PC-9 (cell line): ENCODE data around the gene CDC14A. TPM values are rescaled to one million over a fixed set of nuclear protein-coding genes. Genes with fewer than 3 reads are reported as not detected.

Source experiments
- BruUV-seq: library from RNA; stranded (reverse); fragments of 400-500 nt; replicated peaks from 2 replicates; lab custom pipeline; 2021; lab: Mats Ljungman, UMichigan
- CTCF ChIA-PET: fragments of 300-600 bp; sonication (Branson Sonifier 250); formaldehyde crosslinking; loops from one replicate; lab custom pipeline; 2022; ENCODE audit warnings: antibody characterized with exemption; lab: Charles Lee
- POLR2A ChIA-PET: fragments of 300-600 bp; sonication (Branson Sonifier 250); formaldehyde crosslinking; loops from one replicate; lab custom pipeline; 2022; ENCODE audit warnings: antibody characterized with exemption; ENCODE audit not compliant: unreplicated experiment; lab: Charles Lee
- DNase-seq, 2 experiments: peaks; one replicate each; pipeline versions ENCODE4 v3.0.0 to v3.0.0-alpha.2; 2015 to 2022; ENCODE audit warnings: mixed read lengths in 1 of 2
- H2AFZ ChIP-seq: fragments of 200-600 bp; sonication (generic); 2 replicates; pipeline ENCODE4 v1.8.1; 2017; ENCODE audit warnings: antibody characterized with exemption
- H3F3A ChIP-seq: fragments of 200-600 bp; sonication (generic); 2 replicates; pipeline ENCODE4 v1.8.1; 2017; ENCODE audit warnings: antibody characterized with exemption, mild to moderate bottlenecking, low read depth; ENCODE audit not compliant: insufficient read depth
- H3K27ac ChIP-seq: fragments of 200-600 bp; sonication (generic); 2 replicates; pipeline ENCODE4 v1.6.1; 2016; ENCODE audit warnings: mixed run types
- H3K27me3 ChIP-seq: fragments of 200-600 bp; sonication (generic); 2 replicates; pipeline ENCODE4 v1.6.1; 2016; ENCODE audit warnings: low read depth, mixed run types; ENCODE audit not compliant: insufficient read depth
- H3K36me3 ChIP-seq: fragments of 200-600 bp; sonication (generic); 2 replicates; pipeline ENCODE4 v1.6.1; 2016; ENCODE audit warnings: low read depth, mixed run types
- H3K4me1 ChIP-seq: fragments of 200-600 bp; sonication (generic); replicated peaks from 2 replicates; pipeline ENCODE4 v1.6.1; 2016; ENCODE audit warnings: mixed run types; ENCODE audit not compliant: insufficient read depth
- H3K4me2 ChIP-seq: fragments of 200-600 bp; sonication (generic); 2 replicates; pipeline ENCODE4 v1.6.1; 2017; ENCODE audit warnings: mixed run types
- H3K4me3 ChIP-seq: fragments of 200-600 bp; sonication (generic); 2 replicates; pipeline ENCODE4 v1.6.1; 2016; ENCODE audit warnings: mixed run types
- H3K79me2 ChIP-seq: fragments of 200-600 bp; sonication (generic); 2 replicates; pipeline ENCODE4 v1.6.1; 2017; ENCODE audit warnings: low read depth, mixed run types
- H3K9me2 ChIP-seq: fragments of 200-600 bp; sonication (generic); 2 replicates; pipeline ENCODE4 v1.8.1; 2017; ENCODE audit warnings: mild to moderate bottlenecking; ENCODE audit not compliant: insufficient read depth
- H3K9me3 ChIP-seq: fragments of 200-600 bp; sonication (generic); 2 replicates; pipeline ENCODE4 v1.8.1; 2016; ENCODE audit warnings: low read depth; ENCODE audit not compliant: insufficient read depth
- H4K20me1 ChIP-seq: fragments of 200-600 bp; sonication (generic); 2 replicates; pipeline ENCODE4 v1.8.1; 2017; ENCODE audit not compliant: insufficient read depth
- EZH2 ChIP-seq: fragments of 200-600 bp; sonication (generic); IDR thresholded peaks from 2 replicates; pipeline ENCODE4 v1.8.0; 2017; ENCODE audit warnings: antibody characterized with exemption, low read depth
- intact Hi-C: fragments of 100-400 bp; cut with micrococcal nuclease; formaldehyde crosslinking; loops from one replicate; pipeline ENCODE4 v1.10.0; 2022; ENCODE audit not compliant: unreplicated experiment
- total RNA-seq: library from RNA; stranded (reverse); gene quantifications from 2 replicates; pipeline ENCODE4 v1.2.3, GENCODE V29; 2021
- TF ChIP-seq, protein P1 (sequence below): fragments of 200-600 bp; sonication (generic); conservative IDR thresholded peaks from 2 replicates; pipeline ENCODE4 v1.6.1; 2017; ENCODE audit warnings: mixed run types, antibody characterized with exemption, mild to moderate bottlenecking, moderate library complexity

The CDC14A gene
- total RNA-seq, 1 experiment from 2014 or later: 2.8 TPM

DNA sequence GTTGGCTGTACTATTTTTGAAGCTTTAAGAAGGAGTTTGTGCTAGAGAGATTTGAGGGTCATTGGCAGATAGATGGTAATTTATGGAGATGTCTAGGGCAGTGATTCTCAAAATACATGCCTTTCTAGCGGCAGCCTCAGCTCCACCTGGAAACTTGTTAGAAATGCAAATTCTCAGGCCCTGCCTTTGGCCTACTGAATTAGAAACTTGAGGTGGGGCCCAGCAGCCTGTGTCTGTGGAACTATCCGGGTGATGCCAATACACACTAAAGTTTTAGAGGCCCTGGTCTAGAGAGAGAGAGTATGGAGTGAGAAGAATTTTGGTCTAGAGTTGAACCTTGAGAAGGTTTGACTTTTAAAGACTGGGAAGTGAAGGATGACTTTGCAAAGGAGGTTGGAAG is 82.5 kb downstream of the CDC14A start:
- Histone ChIP-seq H2AFZ (no peak overlapping the region), H3K4me2 (no peak overlapping the region)

DNA sequence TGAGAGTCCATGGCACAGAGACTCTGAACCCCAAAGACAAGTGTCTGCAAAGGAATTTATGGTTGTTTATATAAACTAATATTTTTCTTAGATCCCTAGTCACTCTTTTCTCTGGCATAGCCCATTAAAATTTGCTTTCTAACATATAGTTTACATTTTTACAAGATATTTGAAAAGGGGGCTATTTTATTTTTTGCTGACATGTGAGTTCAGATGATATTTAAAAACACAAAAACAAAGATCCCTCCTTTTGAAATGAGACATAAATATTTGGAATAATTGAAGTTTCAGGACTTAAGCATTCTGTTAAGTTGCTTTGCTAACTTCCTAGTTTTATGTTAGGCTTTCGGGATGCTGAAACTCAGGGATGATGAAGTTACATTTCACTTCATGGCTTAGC is 86.1 kb downstream of the CDC14A start:
- Histone ChIP-seq H3K4me2 (no peak overlapping the region), H3K27me3 (no peaks in the 10 kb centered on the region), H3K79me2 (no peaks in the 10 kb centered on the region), H3K27ac (no peak overlapping the region), H2AFZ (no peak overlapping the region), H3F3A (peaks cover 3% of the 10 kb centered on the region; the same call in 1 of the 2 replicates), H3K4me1 (peaks cover 11% of the 10 kb centered on the region), H3K9me3 (no peaks in the 10 kb centered on the region), H3K9me2 (no peaks in the 10 kb centered on the region; the same call in 1 of the 2 replicates), H3K4me3 (no peak overlapping the region), H4K20me1 (no peaks in the 10 kb centered on the region), H3K36me3 (no peaks in the 10 kb centered on the region)
- TF ChIP-seq, protein P1, sequence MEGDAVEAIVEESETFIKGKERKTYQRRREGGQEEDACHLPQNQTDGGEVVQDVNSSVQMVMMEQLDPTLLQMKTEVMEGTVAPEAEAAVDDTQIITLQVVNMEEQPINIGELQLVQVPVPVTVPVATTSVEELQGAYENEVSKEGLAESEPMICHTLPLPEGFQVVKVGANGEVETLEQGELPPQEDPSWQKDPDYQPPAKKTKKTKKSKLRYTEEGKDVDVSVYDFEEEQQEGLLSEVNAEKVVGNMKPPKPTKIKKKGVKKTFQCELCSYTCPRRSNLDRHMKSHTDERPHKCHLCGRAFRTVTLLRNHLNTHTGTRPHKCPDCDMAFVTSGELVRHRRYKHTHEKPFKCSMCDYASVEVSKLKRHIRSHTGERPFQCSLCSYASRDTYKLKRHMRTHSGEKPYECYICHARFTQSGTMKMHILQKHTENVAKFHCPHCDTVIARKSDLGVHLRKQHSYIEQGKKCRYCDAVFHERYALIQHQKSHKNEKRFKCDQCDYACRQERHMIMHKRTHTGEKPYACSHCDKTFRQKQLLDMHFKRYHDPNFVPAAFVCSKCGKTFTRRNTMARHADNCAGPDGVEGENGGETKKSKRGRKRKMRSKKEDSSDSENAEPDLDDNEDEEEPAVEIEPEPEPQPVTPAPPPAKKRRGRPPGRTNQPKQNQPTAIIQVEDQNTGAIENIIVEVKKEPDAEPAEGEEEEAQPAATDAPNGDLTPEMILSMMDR: no peak
- TF ChIP-seq EZH2: no peak
- DNase-seq: no peak
- intact Hi-C loops: no loop called here
- ChIA-PET CTCF (no interaction called here), POLR2A (no interaction called here)
- BruUV-seq: no TSS peak

More for the DNA sequence above, 82.5 kb downstream of the CDC14A start:
- no TSS peak for BruUV-seq
- peaks cover 3% of the 10 kb centered on the region; the same call in 1 of the 2 replicates for H3F3A ChIP-seq
- no peak for DNase-seq
- intact Hi-C loops: no loop called here
- no peak overlapping the region for H3K27ac ChIP-seq
- no peaks in the 10 kb centered on the region for H4K20me1 ChIP-seq
- H3K27me3 ChIP-seq: no peaks in the 10 kb centered on the region
- no peak overlapping the region for H3K4me3 ChIP-seq
- ChIA-PET POLR2A (no interaction called here), CTCF (no interaction called here)
- peaks cover 17% of the 10 kb centered on the region for H3K4me1 ChIP-seq
- no peaks in the 10 kb centered on the region for H3K9me3 ChIP-seq
- no peak for TF ChIP-seq EZH2
- TF ChIP-seq, protein P1: no peak
- H3K9me2 ChIP-seq: no peaks in the 10 kb centered on the region
- H3K79me2 ChIP-seq: no peaks in the 10 kb centered on the region
- no peaks in the 10 kb centered on the region for H3K36me3 ChIP-seq

DNA sequence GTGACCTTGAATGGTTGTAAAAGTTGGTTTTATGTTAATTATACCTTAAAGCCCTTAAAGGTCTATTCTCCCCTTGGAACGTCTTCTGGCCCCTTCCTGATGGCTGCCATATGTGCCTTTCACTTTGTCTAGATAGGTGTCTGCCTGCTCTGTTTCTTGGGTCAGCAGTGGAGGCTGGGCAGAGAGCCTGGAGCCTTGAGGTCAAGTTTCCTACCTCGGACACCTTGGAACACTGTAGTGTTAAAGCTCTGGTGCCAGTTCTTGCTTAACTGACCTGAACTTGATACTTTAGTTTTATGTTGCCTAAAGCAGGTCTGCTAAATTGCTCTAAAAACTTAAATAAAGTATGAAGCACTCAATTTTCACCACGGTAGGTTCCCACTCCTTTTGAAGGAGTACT is 86.5 kb downstream of the CDC14A start:
- H3K27ac ChIP-seq: no peak overlapping the region
- ChIA-PET POLR2A (no interaction called here), CTCF (no interaction called here)
- no peaks in the 10 kb centered on the region for H3K27me3 ChIP-seq
- intact Hi-C loops: no loop called here
- H2AFZ ChIP-seq: no peak overlapping the region
- H3K4me1 ChIP-seq: peaks cover 7% of the 10 kb centered on the region
- H3K9me3 ChIP-seq: no peaks in the 10 kb centered on the region
- no peak overlapping the region for H3K4me2 ChIP-seq
- no peaks in the 10 kb centered on the region for H3K79me2 ChIP-seq
- DNase-seq: no peak
- no peak overlapping the region for H3K4me3 ChIP-seq
- BruUV-seq: no TSS peak
- H3K36me3 ChIP-seq: no peaks in the 10 kb centered on the region
- H3F3A ChIP-seq: peaks cover 1% of the 10 kb centered on the region; the same call in 1 of the 2 replicates
- TF ChIP-seq, protein P1: no peak
- no peak for TF ChIP-seq EZH2
- no peaks in the 10 kb centered on the region; the same call in 1 of the 2 replicates for H3K9me2 ChIP-seq
- H4K20me1 ChIP-seq: no peaks in the 10 kb centered on the region
